ENCODE data around the gene LRRC37B. TPM values are rescaled to one million over a fixed set of nuclear protein-coding genes. Genes with fewer than 3 reads are reported as not detected.

The LRRC37B gene
- 8.0 to 12.1 TPM (median 9.0 TPM) in 5 replicates for total RNA-seq (2022; extraction: Qiagen RNA extraction; ENCODE audit: low read depth)

DNA sequence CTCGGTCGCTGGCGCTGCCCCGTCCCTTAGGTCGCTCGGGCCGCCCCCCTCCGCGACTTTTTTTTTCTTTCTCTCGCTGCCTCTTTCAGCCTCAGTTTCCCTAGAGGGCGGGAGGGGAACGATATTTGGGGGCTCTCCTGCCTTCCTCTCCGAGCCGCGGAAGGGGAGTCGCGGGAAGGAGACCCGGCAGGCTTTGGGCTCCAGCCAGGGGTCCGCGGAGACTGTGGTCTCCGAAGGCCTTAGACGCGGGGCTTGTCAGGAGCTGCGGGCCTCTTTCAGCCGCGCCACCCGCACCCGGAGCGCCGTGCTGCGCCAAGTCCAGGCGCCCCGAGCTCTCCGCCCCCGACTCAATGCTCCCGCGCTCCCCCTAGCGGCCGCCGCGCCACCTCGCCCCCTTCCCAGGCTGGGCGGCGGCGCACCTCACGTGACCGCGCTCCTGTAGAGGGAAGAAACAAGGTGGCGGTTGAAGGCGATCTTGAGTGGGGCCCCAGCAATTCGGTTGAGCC lies at the start of gene LRRC37B:
TSS of gene LRRC37B (plus strand) at position 427 of the 506 bp plus-strand sequence. CDS start 14,010 bp downstream, outside the sequence.

Other genes with a start within 250 kb of the LRRC37B start
- 123 to 169 TPM (median 157 TPM) in 5 replicates for gene COPRS, start 148.1 kb upstream of the LRRC37B start, total RNA-seq (2022; extraction: Qiagen RNA extraction; ENCODE audit: low read depth)
- 48.7 to 85.1 TPM (median 79.9 TPM) in 5 replicates for gene UTP6, start 105.7 kb upstream of the LRRC37B start, total RNA-seq (2022; extraction: Qiagen RNA extraction; ENCODE audit: low read depth)
- gene SUZ12, start 70.4 kb upstream of the LRRC37B start, total RNA-seq (2022; extraction: Qiagen RNA extraction; ENCODE audit: low read depth) = 18.9 to 30.7 TPM (median 27.3 TPM) in 5 replicates
- 17.3 to 26.9 TPM (median 24.1 TPM) in 5 replicates for gene RHOT1, start 135.1 kb downstream of the LRRC37B start, total RNA-seq (2022; extraction: Qiagen RNA extraction; ENCODE audit: low read depth)

All from A549 treated with GW870086 at 1 μM for 4 hours (cell line).